Activated naive CD4-positive, alpha-beta T cell treated with anti-CD3 and anti-CD28 coated beads, Interleukin-2, amount 10 ng/mL, durations not matched to agents 7 days and 5 days (primary cell): ENCODE results near the gene PLXDC1.

Source experiments
- CTCF ChIA-PET: fragments of 350-600 bp; sonication (Branson Sonifier 250); formaldehyde crosslinking; loops from one replicate; lab custom pipeline; 2021; ENCODE audit warnings: antibody characterized with exemption; lab: Charles Lee
- DNase-seq: peaks from one replicate; pipeline ENCODE4 v3.0.0-alpha.2; 2020
- H3K27ac Mint-ChIP-seq: one replicate; pipeline ENCODE4 v1.8.0; 2021; ENCODE audit warnings: mild to moderate bottlenecking, moderate library complexity, mixed read lengths
- H3K27me3 Mint-ChIP-seq: one replicate; pipeline ENCODE4 v1.8.0; 2021; ENCODE audit warnings: mild to moderate bottlenecking, mixed read lengths
- H3K36me3 Mint-ChIP-seq: one replicate; pipeline ENCODE4 v1.8.0; 2021; ENCODE audit warnings: mixed read lengths
- H3K4me1 Mint-ChIP-seq: one replicate; pipeline ENCODE4 v1.8.0; 2021; ENCODE audit warnings: mixed read lengths
- H3K4me3 Mint-ChIP-seq: one replicate; pipeline ENCODE4 v1.8.0; 2021; ENCODE audit warnings: mild to moderate bottlenecking, moderate library complexity, mixed read lengths
- H3K9me3 Mint-ChIP-seq: one replicate; pipeline ENCODE4 v1.8.0; 2021; ENCODE audit warnings: mixed read lengths

PLXDC1 gene

GRCh38 chr17:39151150-39151942 lies at the start of gene PLXDC1:
Gene PLXDC1, minus strand, starts transcription at chr17:39151637. Its CDS starts 200 bp downstream, at chr17:39151437.
- DNase-seq, result peak; percentile 41
- Mint-ChIP-seq H3K27me3 (peaks cover 74% of the 10 kb centered on the region), H3K9me3 (no peaks in the 10 kb centered on the region), H3K27ac (peak within 1 kb of the TSS; percentile 94), H3K36me3 (peaks cover 9% of the 10 kb centered on the region), H3K4me3 (peak within 1 kb of the TSS; percentile 90), H3K4me1 (peaks cover 40% of the 10 kb centered on the region)
- CTCF ChIA-PET, result interaction anchor here (0.5 to 4.1 kb wide), 8 partner anchors 14 to 280 kb away, joined by 3 to 144 read pairs (median 17); partner anchors contain the start of gene LASP1

GRCh38 chr17:39200957-39201510 lies 49.6 kb upstream of the PLXDC1 start:
- H3K4me3 Mint-ChIP-seq, result peak overlapping the region; percentile 94
- no peaks in the 10 kb centered on the region for H3K27me3 Mint-ChIP-seq
- peaks cover 56% of the 10 kb centered on the region for H3K4me1 Mint-ChIP-seq
- H3K36me3 Mint-ChIP-seq, result peaks cover 44% of the 10 kb centered on the region
- H3K27ac Mint-ChIP-seq, result peak overlapping the region; percentile 97
- no peaks in the 10 kb centered on the region for H3K9me3 Mint-ChIP-seq
- no peak for DNase-seq
- CTCF ChIA-PET, result interaction anchor here (1.0 to 1.1 kb wide), 2 partner anchors 31 to 32 kb away, joined by 3 read pairs; no protein-coding TSS in a partner anchor

GRCh38 chr17:39200070-39200879 lies 48.8 kb upstream of the PLXDC1 start, which contains the start of gene RPL19:
Gene RPL19, plus strand, starts transcription at chr17:39200283. Its CDS starts 62 bp downstream, at chr17:39200345.
- Mint-ChIP-seq H3K4me1 (peaks cover 63% of the 10 kb centered on the region), H3K27me3 (no peaks in the 10 kb centered on the region), H3K27ac (peak within 1 kb of the TSS; percentile 97), H3K4me3 (peak within 1 kb of the TSS; percentile 94), H3K9me3 (no peaks in the 10 kb centered on the region), H3K36me3 (peaks cover 46% of the 10 kb centered on the region)
- DNase-seq, result peak; percentile 88
- CTCF ChIA-PET, result interaction anchor here (0.8 to 1.7 kb wide), 8 partner anchors 17 to 47 kb away, joined by 3 to 9 read pairs (median 3); no protein-coding TSS in a partner anchor

- no peaks in the 10 kb centered on the region for H3K9me3 Mint-ChIP-seq
- CTCF ChIA-PET, result interaction anchor here (0.8 to 1.7 kb wide), 8 partner anchors 18 to 46 kb away, joined by 3 to 9 read pairs (median 3); no protein-coding TSS in a partner anchor
- peak overlapping the region; percentile 97 for H3K27ac Mint-ChIP-seq
- H3K4me1 Mint-ChIP-seq, result peaks cover 67% of the 10 kb centered on the region
- H3K4me3 Mint-ChIP-seq, result peak overlapping the region; percentile 94
- H3K36me3 Mint-ChIP-seq, result peaks cover 43% of the 10 kb centered on the region
- H3K27me3 Mint-ChIP-seq, result no peaks in the 10 kb centered on the region
- DNase-seq, result peak; percentile 91
These were observed 48.3 kb upstream of the PLXDC1 start for GRCh38 chr17:39199820-39200069.

GRCh38 chr17:39198186-39198566 lies 46.7 kb upstream of the PLXDC1 start:
- Mint-ChIP-seq H3K9me3 (no peaks in the 10 kb centered on the region), H3K36me3 (peaks cover 35% of the 10 kb centered on the region), H3K27me3 (no peaks in the 10 kb centered on the region), H3K4me3 (peak overlapping the region; percentile 94), H3K27ac (peak overlapping the region; percentile 97), H3K4me1 (peaks cover 72% of the 10 kb centered on the region)
- DNase-seq, result no peak
- CTCF ChIA-PET, result interaction anchor here (1.0 to 1.7 kb wide), 3 partner anchors 10 to 34 kb away, joined by 3 to 4 read pairs (median 3); no protein-coding TSS in a partner anchor

- Mint-ChIP-seq H3K27ac (peak within 1 kb of the TSS; percentile 97), H3K4me3 (peak within 1 kb of the TSS; percentile 94), H3K9me3 (no peaks in the 10 kb centered on the region), H3K27me3 (no peaks in the 10 kb centered on the region), H3K36me3 (peaks cover 32% of the 10 kb centered on the region), H3K4me1 (peaks cover 68% of the 10 kb centered on the region)
- peak; percentile 85 for DNase-seq
- CTCF ChIA-PET, result interaction anchor here (1.0 to 3.1 kb wide), 4 partner anchors 10 to 35 kb away, joined by 3 to 21 read pairs (median 4); no protein-coding TSS in a partner anchor
These were observed 46.1 kb upstream of the PLXDC1 start, which contains the start of gene CACNB1 for GRCh38 chr17:39197380-39198185. Gene CACNB1, minus strand, starts transcription at chr17:39197669. Its CDS starts 174 bp downstream, at chr17:39197495.

GRCh38 chr17:39196808-39197291 lies 45.4 kb upstream of the PLXDC1 start:
- Mint-ChIP-seq H3K4me3 (peak overlapping the region; percentile 94), H3K27ac (no peak overlapping the region), H3K27me3 (no peaks in the 10 kb centered on the region), H3K9me3 (no peaks in the 10 kb centered on the region), H3K4me1 (peaks cover 64% of the 10 kb centered on the region), H3K36me3 (peaks cover 32% of the 10 kb centered on the region)
- CTCF ChIA-PET, result interaction anchor here (3.1 to 3.7 kb wide), 2 partner anchors 22 to 33 kb away, joined by 13 to 21 read pairs; no protein-coding TSS in a partner anchor
- DNase-seq, result peak; percentile 46

- CTCF ChIA-PET, result interaction anchor here (3.1 to 3.7 kb wide), 2 partner anchors 21 to 32 kb away, joined by 13 to 21 read pairs; no protein-coding TSS in a partner anchor
- Mint-ChIP-seq H3K36me3 (peaks cover 30% of the 10 kb centered on the region), H3K4me3 (peak overlapping the region; percentile 75), H3K4me1 (peaks cover 60% of the 10 kb centered on the region), H3K27me3 (no peaks in the 10 kb centered on the region), H3K27ac (peak overlapping the region; percentile 42), H3K9me3 (no peaks in the 10 kb centered on the region)
- no peak for DNase-seq
These were observed 44.9 kb upstream of the PLXDC1 start for GRCh38 chr17:39196241-39196807.

GRCh38 chr17:39195568-39196160 lies 44.2 kb upstream of the PLXDC1 start:
- no peaks in the 10 kb centered on the region for H3K9me3 Mint-ChIP-seq
- DNase-seq, result no peak
- peaks cover 24% of the 10 kb centered on the region for H3K36me3 Mint-ChIP-seq
- peak overlapping the region; percentile 75 for H3K4me3 Mint-ChIP-seq
- no peaks in the 10 kb centered on the region for H3K27me3 Mint-ChIP-seq
- CTCF ChIA-PET, result interaction anchor here (0.9 to 3.7 kb wide), 3 partner anchors 21 to 41 kb away, joined by 3 to 21 read pairs (median 13); no protein-coding TSS in a partner anchor
- H3K27ac Mint-ChIP-seq, result peak overlapping the region; percentile 16
- H3K4me1 Mint-ChIP-seq, result peaks cover 54% of the 10 kb centered on the region

GRCh38 chr17:39194985-39195524 lies 43.6 kb upstream of the PLXDC1 start:
- Mint-ChIP-seq H3K4me1 (peaks cover 50% of the 10 kb centered on the region), H3K27ac (no peak overlapping the region), H3K4me3 (peak overlapping the region; percentile 12), H3K27me3 (no peaks in the 10 kb centered on the region), H3K9me3 (no peaks in the 10 kb centered on the region), H3K36me3 (peaks cover 18% of the 10 kb centered on the region)
- CTCF ChIA-PET, result interaction anchor here (0.9 to 3.7 kb wide), 3 partner anchors 20 to 41 kb away, joined by 3 to 21 read pairs (median 13); no protein-coding TSS in a partner anchor
- DNase-seq, result no peak

GRCh38 chr17:39194089-39194984 lies 42.9 kb upstream of the PLXDC1 start:
- no peak for DNase-seq
- Mint-ChIP-seq H3K27me3 (no peaks in the 10 kb centered on the region), H3K4me3 (no peak overlapping the region), H3K4me1 (peaks cover 43% of the 10 kb centered on the region), H3K36me3 (peaks cover 18% of the 10 kb centered on the region), H3K27ac (peak overlapping the region; percentile 66), H3K9me3 (no peaks in the 10 kb centered on the region)
- CTCF ChIA-PET, result interaction anchor here (1.2 to 3.7 kb wide), 3 partner anchors 19 to 50 kb away, joined by 3 to 21 read pairs (median 13); no protein-coding TSS in a partner anchor
